Measurements from ENCODE around the gene TRAPPC8.

The TRAPPC8 gene

DNA sequence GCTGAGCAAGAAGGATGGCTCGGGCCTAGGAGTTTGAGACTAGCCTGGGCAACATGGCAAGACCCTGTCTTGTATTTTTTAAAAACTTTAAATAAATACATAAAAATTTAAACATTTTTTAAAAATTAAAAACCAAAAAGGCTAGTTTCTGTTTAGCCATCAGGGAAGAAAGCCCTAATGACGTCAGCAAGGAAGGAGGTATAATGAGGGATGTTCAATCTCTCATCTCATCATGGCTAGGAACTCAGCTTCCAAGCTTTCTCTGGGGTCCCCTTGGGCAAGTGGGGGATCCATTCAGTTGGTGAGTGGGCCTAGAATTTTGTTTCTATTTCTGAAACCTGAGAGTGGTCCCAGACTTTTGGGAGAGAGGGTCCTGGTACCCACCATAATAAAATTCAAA is 147.2 kb downstream of the TRAPPC8 start:
- DNase-seq = no peak
- H3K27ac Mint-ChIP-seq = no peak overlapping the region
- TF ChIP-seq, protein P1, sequence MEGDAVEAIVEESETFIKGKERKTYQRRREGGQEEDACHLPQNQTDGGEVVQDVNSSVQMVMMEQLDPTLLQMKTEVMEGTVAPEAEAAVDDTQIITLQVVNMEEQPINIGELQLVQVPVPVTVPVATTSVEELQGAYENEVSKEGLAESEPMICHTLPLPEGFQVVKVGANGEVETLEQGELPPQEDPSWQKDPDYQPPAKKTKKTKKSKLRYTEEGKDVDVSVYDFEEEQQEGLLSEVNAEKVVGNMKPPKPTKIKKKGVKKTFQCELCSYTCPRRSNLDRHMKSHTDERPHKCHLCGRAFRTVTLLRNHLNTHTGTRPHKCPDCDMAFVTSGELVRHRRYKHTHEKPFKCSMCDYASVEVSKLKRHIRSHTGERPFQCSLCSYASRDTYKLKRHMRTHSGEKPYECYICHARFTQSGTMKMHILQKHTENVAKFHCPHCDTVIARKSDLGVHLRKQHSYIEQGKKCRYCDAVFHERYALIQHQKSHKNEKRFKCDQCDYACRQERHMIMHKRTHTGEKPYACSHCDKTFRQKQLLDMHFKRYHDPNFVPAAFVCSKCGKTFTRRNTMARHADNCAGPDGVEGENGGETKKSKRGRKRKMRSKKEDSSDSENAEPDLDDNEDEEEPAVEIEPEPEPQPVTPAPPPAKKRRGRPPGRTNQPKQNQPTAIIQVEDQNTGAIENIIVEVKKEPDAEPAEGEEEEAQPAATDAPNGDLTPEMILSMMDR (IDR thresholded peaks at IDR 0.05) = no peak
- H3K4me1 Mint-ChIP-seq = no peaks in the 10 kb centered on the region
- peaks cover 4% of the 10 kb centered on the region for H3K27me3 Mint-ChIP-seq (ENCODE audit: low read depth, poor library complexity)
- no peak overlapping the region for H3K4me3 Mint-ChIP-seq
- no peaks in the 10 kb centered on the region for H3K36me3 Mint-ChIP-seq (ENCODE audit: low read depth)
- peaks cover 8% of the 10 kb centered on the region for H3K9me3 Mint-ChIP-seq

DNA sequence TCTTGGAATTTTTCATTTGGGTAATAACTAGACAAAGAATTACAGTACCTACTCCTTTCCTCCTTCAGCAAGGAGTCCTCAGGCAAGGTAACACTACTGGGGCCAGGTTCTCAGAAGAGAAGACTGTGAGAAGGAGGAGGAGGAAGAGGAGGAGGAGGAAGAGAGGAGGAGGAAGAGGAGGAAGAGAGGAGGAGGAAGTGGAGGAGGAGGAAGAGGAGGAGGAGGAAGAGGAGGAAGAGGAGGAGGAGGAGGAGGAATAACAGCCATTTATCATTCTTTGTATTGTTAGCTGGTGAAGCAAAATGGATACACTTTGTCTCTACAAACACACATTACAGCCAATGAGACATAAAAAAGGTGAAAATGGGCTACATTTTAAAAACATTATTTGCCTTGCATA is 149.4 kb downstream of the TRAPPC8 start:
- TF ChIP-seq, protein P1 (IDR thresholded peaks at IDR 0.05) = no peak
- H3K4me3 Mint-ChIP-seq = no peak overlapping the region
- no peak overlapping the region for H3K27ac Mint-ChIP-seq
- H3K36me3 Mint-ChIP-seq (ENCODE audit: low read depth) = no peaks in the 10 kb centered on the region
- H3K27me3 Mint-ChIP-seq (ENCODE audit: low read depth, poor library complexity) = peaks cover 4% of the 10 kb centered on the region
- no peak for DNase-seq
- peaks cover 8% of the 10 kb centered on the region for H3K9me3 Mint-ChIP-seq
- peaks cover 5% of the 10 kb centered on the region for H3K4me1 Mint-ChIP-seq

DNA sequence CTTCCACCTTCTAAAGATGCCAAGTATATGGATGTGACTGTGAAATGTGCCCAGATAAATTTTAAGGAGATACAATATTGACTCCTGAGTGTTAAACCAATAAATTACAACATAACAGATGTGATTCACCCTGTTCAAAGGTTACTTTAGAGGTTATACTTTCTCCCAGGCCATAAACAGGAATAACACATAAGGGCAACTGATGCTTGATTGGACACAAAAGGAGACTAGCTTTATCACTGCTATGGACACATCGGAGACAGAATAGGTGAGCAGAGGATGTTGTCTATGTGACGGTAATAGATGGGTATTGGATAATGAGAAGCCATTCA is 150.4 kb downstream of the TRAPPC8 start:
- Mint-ChIP-seq H3K9me3 (peaks cover 8% of the 10 kb centered on the region), H3K4me1 (peaks cover 5% of the 10 kb centered on the region), H3K36me3 (ENCODE audit: low read depth) (no peaks in the 10 kb centered on the region), H3K27me3 (ENCODE audit: low read depth, poor library complexity) (peaks cover 4% of the 10 kb centered on the region), H3K4me3 (no peak overlapping the region), H3K27ac (no peak overlapping the region)
- DNase-seq = no peak
- TF ChIP-seq, protein P1 (IDR thresholded peaks at IDR 0.05) = no peak

DNA sequence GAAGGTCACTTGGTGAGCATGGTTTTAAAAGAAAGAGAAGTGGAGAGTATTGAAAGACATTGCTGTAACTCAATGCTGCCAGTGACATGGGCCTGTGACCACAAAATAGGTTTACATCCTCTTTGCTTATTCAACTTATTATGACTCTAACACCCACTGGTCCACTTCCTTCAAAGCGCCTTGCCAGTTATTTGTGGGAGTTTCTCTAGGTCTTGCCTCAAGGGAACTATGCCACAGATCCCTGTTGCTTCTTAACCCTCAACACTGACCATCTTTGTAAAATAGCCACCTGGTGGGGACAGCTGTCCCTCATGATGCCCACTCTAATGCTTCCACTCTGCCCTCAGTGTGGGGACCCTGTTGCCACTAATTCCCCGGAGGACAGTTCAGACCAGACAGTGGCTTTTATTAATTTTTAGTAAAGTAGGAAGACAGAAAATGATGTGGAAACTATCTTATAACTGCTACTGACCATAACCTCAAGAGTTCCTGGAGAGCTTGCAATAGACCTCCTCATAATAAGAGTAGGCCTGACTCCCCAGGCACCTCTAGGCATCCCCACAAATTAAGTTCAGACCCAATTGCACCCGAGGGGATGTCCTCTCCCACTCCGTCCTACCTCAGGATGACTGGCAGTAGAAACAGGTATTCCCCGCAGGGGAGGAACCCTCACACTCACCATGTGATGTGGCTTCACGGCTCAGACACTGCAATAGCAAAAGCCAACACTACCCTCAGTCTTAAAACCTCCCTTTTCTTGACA is 150.9 kb downstream of the TRAPPC8 start:
- TF ChIP-seq, protein P1 (IDR thresholded peaks at IDR 0.05) = no peak
- Mint-ChIP-seq H3K4me3 (no peak overlapping the region), H3K27ac (no peak overlapping the region), H3K4me1 (peaks cover 5% of the 10 kb centered on the region), H3K27me3 (ENCODE audit: low read depth, poor library complexity) (peaks cover 4% of the 10 kb centered on the region), H3K9me3 (peaks cover 8% of the 10 kb centered on the region), H3K36me3 (ENCODE audit: low read depth) (no peaks in the 10 kb centered on the region)
- DNase-seq = no peak

DNA sequence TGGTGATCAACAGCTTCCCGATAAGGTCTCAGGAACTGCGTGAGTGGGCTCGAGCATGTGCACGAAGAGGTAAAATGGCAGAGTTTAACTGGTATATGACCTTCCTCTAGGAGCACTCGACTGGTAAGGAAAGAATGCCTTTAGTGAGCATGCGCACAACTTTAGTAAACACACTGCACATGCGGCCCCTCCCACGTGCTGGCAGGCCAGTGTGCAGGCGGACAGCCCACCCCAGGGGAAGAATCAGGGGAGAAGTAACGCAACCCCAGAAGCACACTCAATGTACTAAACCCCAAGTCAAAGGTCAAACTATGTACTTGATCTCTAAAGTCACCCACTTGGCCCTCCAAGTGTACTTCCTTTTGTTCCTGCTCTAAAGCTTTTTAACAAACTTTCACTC is 153.5 kb downstream of the TRAPPC8 start:
- H3K27me3 Mint-ChIP-seq (ENCODE audit: low read depth, poor library complexity) = peaks cover 4% of the 10 kb centered on the region
- H3K36me3 Mint-ChIP-seq (ENCODE audit: low read depth) = no peaks in the 10 kb centered on the region
- TF ChIP-seq, protein P1 (IDR thresholded peaks at IDR 0.05) = no peak
- no peak overlapping the region for H3K4me3 Mint-ChIP-seq
- no peak overlapping the region for H3K27ac Mint-ChIP-seq
- no peaks in the 10 kb centered on the region for H3K9me3 Mint-ChIP-seq
- no peak for DNase-seq
- H3K4me1 Mint-ChIP-seq = peaks cover 5% of the 10 kb centered on the region

DNA sequence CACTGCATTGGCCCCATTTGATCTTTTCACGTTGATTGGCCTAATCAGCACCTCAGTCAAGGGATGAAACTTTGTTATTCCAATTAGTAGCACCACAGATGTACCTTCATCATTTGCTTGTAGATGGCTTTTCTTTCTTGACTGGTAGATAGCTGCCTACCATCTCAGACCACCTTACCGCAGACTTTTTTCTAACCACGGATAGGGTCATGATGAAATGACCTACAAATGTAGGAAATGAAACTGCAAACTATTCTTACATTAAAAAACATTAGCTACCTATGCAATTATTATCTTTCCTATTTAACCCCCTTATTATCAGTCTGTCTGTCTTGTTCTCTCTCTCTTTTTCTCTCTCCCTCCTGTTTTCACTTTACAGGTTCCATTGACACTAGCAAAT is 159.9 kb downstream of the TRAPPC8 start:
- H3K9me3 Mint-ChIP-seq = peaks cover 29% of the 10 kb centered on the region
- H3K27me3 Mint-ChIP-seq (ENCODE audit: low read depth, poor library complexity) = no peaks in the 10 kb centered on the region
- peaks cover 10% of the 10 kb centered on the region for H3K36me3 Mint-ChIP-seq (ENCODE audit: low read depth)
- H3K4me1 Mint-ChIP-seq = no peaks in the 10 kb centered on the region
- no peak overlapping the region for H3K4me3 Mint-ChIP-seq
- H3K27ac Mint-ChIP-seq = no peak overlapping the region
- TF ChIP-seq, protein P1 (IDR thresholded peaks at IDR 0.05) = no peak
- DNase-seq = no peak
